Stimulated activated CD4-positive, alpha-beta T cell treated with anti-CD3 and anti-CD28 coated beads, Interleukin-15, amount 100 ng/mL, for 48 hours (primary cell): ENCODE measurements around the gene CITED2.

ENCODE experiments used
- DNase-seq, 2 donors: peaks; one replicate each; pipeline ENCODE4 v3.0.0-alpha.2; 2020; ENCODE audit warnings: low read depth in 2 of 2

The CITED2 gene

DNA sequence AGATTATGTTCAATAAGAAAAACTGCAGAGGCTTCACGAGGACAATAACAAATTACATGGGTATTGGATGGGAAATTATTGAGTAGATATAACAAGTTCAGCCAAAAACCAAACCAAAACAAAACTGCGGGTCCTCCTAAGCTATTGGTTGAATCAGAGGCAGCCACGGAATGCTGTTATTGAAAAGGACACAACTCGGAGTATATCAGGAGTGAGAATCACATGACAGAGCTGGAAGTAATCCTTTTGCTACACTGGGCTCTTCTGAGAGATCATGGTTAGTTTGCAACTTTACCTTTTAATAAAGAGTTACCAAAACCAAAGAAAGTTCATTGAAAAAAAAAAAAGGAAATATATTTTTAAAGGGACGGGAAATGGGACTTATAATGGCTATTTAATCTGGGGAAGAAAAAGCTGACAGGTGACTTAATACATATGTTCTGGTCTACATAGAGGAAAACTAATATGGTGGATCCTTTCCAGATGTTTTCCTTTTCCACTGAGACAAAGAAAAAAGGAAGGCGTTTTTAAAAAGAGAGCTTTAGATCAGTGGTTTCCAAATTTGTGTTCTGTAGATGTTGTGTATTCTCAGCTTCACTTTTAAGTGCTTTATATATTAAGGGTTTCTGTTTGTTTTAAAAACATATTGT lies 6.9 kb upstream of the CITED2 start:
- DNase-seq, result no peak

- no peak for DNase-seq
These were observed 6.2 kb upstream of the CITED2 start for GRCh38 chr6:139380611-139381010.

- DNase-seq, result no peak
These were observed 5.7 kb upstream of the CITED2 start for GRCh38 chr6:139380168-139380567.

- peak in 1 of 2 donors; percentile 24 for DNase-seq
These were observed 4.5 kb upstream of the CITED2 start for GRCh38 chr6:139378882-139379341.

DNA sequence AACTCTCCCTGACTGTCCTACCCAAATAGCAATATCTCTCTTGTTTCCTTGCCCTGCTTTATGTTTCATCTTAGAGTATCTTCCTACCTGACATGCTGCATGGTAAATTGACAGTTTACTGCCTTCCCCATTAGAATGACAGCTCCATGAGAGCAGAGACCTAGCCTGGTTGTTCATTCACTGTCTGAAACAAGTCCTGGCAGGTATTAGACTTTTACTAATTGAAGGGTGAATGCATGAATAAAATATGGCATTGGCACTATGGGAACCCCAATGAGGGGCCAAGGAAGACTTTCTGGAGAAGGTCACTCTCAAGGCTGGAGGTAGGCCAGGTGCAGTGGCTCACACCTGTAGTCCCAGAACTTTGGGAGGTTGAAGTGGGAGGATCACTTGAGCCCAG lies 3.8 kb upstream of the CITED2 start:
- DNase-seq, result no peak

GRCh38 chr6:139376604-139377218 lies 2.3 kb upstream of the CITED2 start:
- DNase-seq, result no peak

GRCh38 chr6:139376017-139376330 lies 1.5 kb upstream of the CITED2 start:
- DNase-seq, result no peak

- DNase-seq, result peak; percentile 70 to 77
These were observed 973 bp upstream of the CITED2 start for GRCh38 chr6:139375226-139376016.

GRCh38 chr6:139373928-139374356 lies 506 bp downstream of the CITED2 start:
- no peak for DNase-seq

- DNase-seq, result peak; percentile 56 to 62
These were observed 1.1 kb downstream of the CITED2 start for GRCh38 chr6:139373154-139373927.

DNA sequence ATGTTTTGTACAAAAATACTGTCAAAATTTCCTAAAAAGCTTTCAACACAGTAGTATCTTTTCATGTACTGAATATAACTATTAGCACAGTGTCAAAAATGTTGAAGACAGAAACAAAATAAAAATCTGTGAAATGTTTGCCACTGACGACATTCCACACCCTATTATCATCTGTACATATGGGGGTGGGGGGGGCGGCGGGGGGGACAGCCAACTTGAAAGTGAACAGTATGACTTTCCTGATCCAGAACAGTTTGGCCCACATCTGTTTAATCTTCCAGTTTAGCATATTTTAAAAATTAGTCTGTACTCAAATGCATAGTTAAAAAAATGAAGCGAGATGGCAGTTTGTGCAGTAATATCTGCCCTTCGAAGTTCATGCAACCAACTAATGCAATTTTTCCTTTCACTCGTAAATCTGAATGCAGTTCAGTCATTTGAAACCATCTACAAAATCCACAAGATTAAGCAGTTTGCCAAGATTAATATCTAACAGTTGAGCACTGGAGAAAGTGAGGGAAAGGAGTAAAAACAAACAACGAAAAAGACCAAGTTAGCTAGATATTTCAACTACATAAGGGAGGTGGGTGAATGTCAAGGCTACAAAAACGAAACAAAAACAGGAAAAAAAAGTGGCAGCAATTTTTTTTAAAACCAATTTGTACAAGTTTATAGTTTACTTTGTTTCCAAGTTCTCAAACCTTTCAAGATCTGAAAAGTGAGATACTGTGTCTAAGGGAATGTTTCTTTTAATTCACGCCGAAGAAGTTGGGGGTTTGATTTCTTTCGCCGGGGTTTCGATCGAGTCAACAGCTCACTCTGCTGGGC lies 1.9 kb downstream of the CITED2 start:
- DNase-seq, result no peak

- DNase-seq, result no peak
These were observed 2.8 kb downstream of the CITED2 start for GRCh38 chr6:139371421-139372203.

- no peak for DNase-seq
These were observed 3.5 kb downstream of the CITED2 start for GRCh38 chr6:139370999-139371345.

- no peak for DNase-seq
These were observed 4.0 kb downstream of the CITED2 start for GRCh38 chr6:139370283-139370998.

DNA sequence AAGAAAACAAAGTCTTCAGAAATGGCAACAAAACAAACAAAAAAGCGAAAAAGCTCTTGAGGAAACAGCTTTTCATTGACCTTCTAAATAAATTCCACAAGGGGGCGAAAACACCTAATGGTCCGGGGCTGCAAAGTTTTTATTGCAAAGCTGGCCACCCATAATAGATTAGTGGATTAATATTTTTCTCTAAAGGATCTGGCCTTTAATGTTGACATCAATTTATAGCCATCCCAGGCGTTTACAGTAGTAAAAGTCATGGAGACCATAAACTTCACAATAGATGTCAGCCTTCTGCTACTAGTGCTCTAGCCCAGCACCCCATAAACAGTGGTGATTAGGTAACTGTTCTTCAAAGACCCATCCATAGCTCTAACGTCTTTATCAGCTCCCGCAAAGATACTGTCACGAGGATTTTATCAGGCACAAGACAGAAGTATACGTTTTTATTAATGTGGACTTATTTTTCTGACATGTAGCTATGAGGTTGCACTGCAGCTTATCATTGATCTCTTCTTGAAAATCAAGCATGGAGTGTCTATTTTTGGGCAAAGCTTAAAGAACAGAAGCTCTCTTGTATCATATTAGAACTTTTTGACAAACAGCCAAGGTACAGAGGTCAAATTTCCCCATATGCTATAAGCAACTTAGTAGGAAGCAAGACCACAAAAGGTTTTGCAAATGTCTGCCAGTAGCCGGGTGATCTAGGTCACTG lies 4.7 kb downstream of the CITED2 start:
- DNase-seq, result no peak

DNA sequence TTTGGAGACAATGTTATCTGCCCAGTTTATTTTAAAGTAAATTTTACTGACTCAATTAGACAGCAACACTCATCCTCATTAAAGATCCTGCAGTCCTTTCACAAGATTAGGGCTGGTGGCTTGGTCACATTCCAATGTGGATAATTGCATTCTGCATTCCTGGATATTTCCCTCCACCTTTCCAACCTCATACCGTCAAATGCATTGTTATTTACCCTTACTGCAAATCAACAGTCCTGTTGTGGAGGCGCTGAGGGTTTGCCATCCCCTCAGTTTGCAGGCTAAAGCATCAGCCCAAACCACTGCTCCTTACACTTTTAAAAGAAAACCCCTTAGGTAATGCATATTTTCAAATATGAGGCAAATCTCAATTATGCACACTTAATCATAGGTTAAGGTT lies 5.4 kb downstream of the CITED2 start:
- no peak for DNase-seq

GRCh38 chr6:139368661-139369060 lies 5.8 kb downstream of the CITED2 start:
- DNase-seq, result no peak

- DNase-seq, result no peak
These were observed 6.6 kb downstream of the CITED2 start for GRCh38 chr6:139367810-139368351.

DNA sequence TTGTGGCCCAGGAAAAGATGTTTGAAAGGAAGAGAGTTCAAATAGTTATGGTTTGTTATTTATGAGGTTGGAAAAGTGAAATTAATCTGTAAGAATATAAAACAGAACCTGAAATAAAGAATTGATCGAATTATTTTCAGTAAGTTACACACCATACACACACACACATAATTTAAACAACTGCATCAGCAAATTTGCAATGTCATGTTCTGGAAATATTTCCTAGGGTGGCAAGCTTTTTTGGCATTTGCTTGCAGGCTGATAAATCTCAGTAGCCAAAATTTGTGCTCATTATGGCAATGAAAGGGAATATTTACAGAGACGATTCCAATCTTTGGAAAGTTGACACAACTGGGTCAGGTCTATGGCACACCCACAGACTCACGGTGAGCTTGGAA lies 9.5 kb downstream of the CITED2 start:
- no peak for DNase-seq
